HepG2 (cell line): ENCODE data around the gene LENG1. TPM values are rescaled to one million over a fixed set of nuclear protein-coding genes. Genes with fewer than 3 reads are reported as not detected.

Experiments
- ATAC-seq: fragments of 200-7000 bp; cut with Tn5 transposase; 3 replicates; pipeline ENCODE4 v1.9.1; 2020; ENCODE audit warnings: mild to moderate bottlenecking, moderate library complexity
- BruUV-seq: library from RNA; stranded (reverse); fragments of 400-500 nt; replicated peaks from 2 replicates; lab custom pipeline; 2021; lab: Mats Ljungman, UMichigan
- CTCF ChIA-PET: fragments of 300-600 bp; formaldehyde crosslinking; extraction: SDS; loops from one replicate; lab custom pipeline; 2021; ENCODE audit warnings: low total read pairs, inconsistent platforms, low intra/inter-chr PET ratio; lab: Yijun Ruan, JAX
- POLR2A ChIA-PET: fragments of 350-600 bp; sonication (Branson Sonifier 250); formaldehyde crosslinking; loops from one replicate; lab custom pipeline; 2020; ENCODE audit warnings: antibody characterized with exemption, inconsistent platforms; lab: Yijun Ruan, JAX
- DNase-seq: peaks from one replicate; pipeline ENCODE4 v3.0.0-alpha.2; 2015; ENCODE audit warnings: low spot score
- FAIRE-seq: peaks from 3 replicates; lab custom pipeline; 2011; peaks lifted over from hg19 to GRCh38; lab: Jason Lieb, UNC
- H2AFZ ChIP-seq: one replicate; pipeline ENCODE4 v1.6.1; 2011; ENCODE audit warnings: low read length, inconsistent platforms
- H3K27ac ChIP-seq: fragments of 300-600 bp; 3 replicates; pipeline ENCODE4 v1.8.0; 2011; ENCODE audit warnings: mixed run types, mild to moderate bottlenecking, mixed read lengths, low read length, inconsistent platforms; ENCODE audit not compliant: insufficient read depth; ENCODE audit errors: extremely low read length
- H3K27me3 ChIP-seq, 2 experiments: fragments of 200-600 bp in 1 of 2; 2 replicates in 1 of 2; 3 replicates in 1 of 2; pipeline versions ENCODE4 v1.6.0 to v1.8.0; 2011; ENCODE audit warnings: low read length in 2 of 2, mild to moderate bottlenecking in 2 of 2, moderate library complexity in 2 of 2, inconsistent platforms in 1 of 2; ENCODE audit not compliant: insufficient read depth in 2 of 2, control insufficient read depth in 1 of 2
- H3K36me3 ChIP-seq, 2 experiments: fragments of 200-600 bp in 1 of 2; replicated peaks in 1 of 2; 2 replicates in 1 of 2; 3 replicates in 1 of 2; pipeline versions ENCODE4 v1.5.1 to v1.8.0; 2011; ENCODE audit warnings: low read length in 2 of 2, inconsistent platforms in 1 of 2; ENCODE audit not compliant: insufficient read depth in 2 of 2, control insufficient read depth in 1 of 2
- H3K4me1 ChIP-seq: 2 replicates; pipeline ENCODE4 v1.5.1; 2012; ENCODE audit warnings: low read length, inconsistent platforms; ENCODE audit not compliant: insufficient read depth
- H3K4me2 ChIP-seq: 2 replicates; pipeline ENCODE4 v1.6.0; 2011; ENCODE audit warnings: low read depth, low read length, inconsistent platforms
- H3K4me3 ChIP-seq, 3 experiments: fragments of 200-600 bp in 1 of 3; sonication (generic), shearing (Covaris generic) in 1 of 3; replicated peaks in 1 of 3; 2 replicates each; pipeline ENCODE4 v1.5.1; 2011 to 2016; ENCODE audit warnings: low read length in 3 of 3, inconsistent platforms in 2 of 3, low read depth in 2 of 3, mild to moderate bottlenecking in 2 of 3, control low read depth in 1 of 3, mixed read lengths in 1 of 3; ENCODE audit not compliant: insufficient read depth in 1 of 3
- H3K79me2 ChIP-seq: one replicate; pipeline ENCODE4 v1.6.1; 2011; ENCODE audit warnings: low read length, inconsistent platforms; ENCODE audit not compliant: insufficient read depth
- H3K9ac ChIP-seq: 2 replicates; pipeline ENCODE4 v1.6.0; 2011; ENCODE audit warnings: mild to moderate bottlenecking, low read depth, low read length, inconsistent platforms; ENCODE audit not compliant: insufficient read depth
- H3K9me3 ChIP-seq: 2 replicates; pipeline ENCODE4 v1.5.1; 2012; ENCODE audit warnings: mild to moderate bottlenecking, low read length
- H4K20me1 ChIP-seq: 2 replicates; pipeline ENCODE4 v1.6.0; 2011; ENCODE audit warnings: inconsistent platforms, mild to moderate bottlenecking, low read length, moderate library complexity; ENCODE audit not compliant: insufficient read depth
- ATM ChIP-seq: fragments of 450-650 bp; IDR thresholded peaks from 2 replicates; pipeline ENCODE4 v1.7.1; 2017; ENCODE audit warnings: mild to moderate bottlenecking, borderline replicate concordance
- FLYWCH1 ChIP-seq: sonication (generic); formaldehyde crosslinking; IDR thresholded peaks from 2 replicates; pipeline ENCODE4 v1.8.1; 2023; ENCODE audit warnings: mild to moderate bottlenecking, missing genetic modification reagents
- GPN1 ChIP-seq: sonication (generic); formaldehyde crosslinking; IDR thresholded peaks from 2 replicates; pipeline ENCODE4 v1.5.1; 2020; ENCODE audit warnings: missing genetic modification reagents, borderline replicate concordance
- HNRNPK ChIP-seq: fragments of 200-400 bp; formaldehyde crosslinking; IDR thresholded peaks from 2 replicates; pipeline ENCODE4 v1.6.1; 2018; ENCODE audit warnings: low read length, low read depth, moderate library complexity, mild to moderate bottlenecking; ENCODE audit not compliant: poor library complexity, severe bottlenecking
- HNRNPL ChIP-seq: fragments of 200-400 bp; formaldehyde crosslinking; IDR thresholded peaks from 2 replicates; pipeline ENCODE4 v1.6.1; 2017; ENCODE audit warnings: mild to moderate bottlenecking, low read depth, low read length
- HOXA7 ChIP-seq: sonication (generic); formaldehyde crosslinking; IDR thresholded peaks from 2 replicates; pipeline ENCODE4 v1.8.1; 2022; ENCODE audit warnings: mild to moderate bottlenecking, missing genetic modification reagents, moderate library complexity
- KDM4B ChIP-seq: sonication (generic); formaldehyde crosslinking; IDR thresholded peaks from 2 replicates; pipeline ENCODE4 v1.4.0; 2020; ENCODE audit warnings: missing genetic modification reagents
- MEIS2 ChIP-seq: sonication (generic); formaldehyde crosslinking; IDR thresholded peaks from 2 replicates; pipeline ENCODE4 v1.9.0; 2021; ENCODE audit warnings: mild to moderate bottlenecking, missing genetic modification reagents
- RARG ChIP-seq: sonication (generic); formaldehyde crosslinking; IDR thresholded peaks from 2 replicates; pipeline ENCODE4 v1.4.0; 2020; ENCODE audit warnings: low read depth, mild to moderate bottlenecking, missing genetic modification reagents
- RBAK ChIP-seq: sonication (generic); formaldehyde crosslinking; IDR thresholded peaks from 2 replicates; pipeline ENCODE4 v1.5.1; 2020; ENCODE audit warnings: mild to moderate bottlenecking, missing genetic modification reagents
- ZFY ChIP-seq: sonication (generic); formaldehyde crosslinking; IDR thresholded peaks from 2 replicates; pipeline ENCODE4 v1.4.0; 2020; ENCODE audit warnings: missing genetic modification reagents
- ZMYM2 ChIP-seq: sonication (generic); formaldehyde crosslinking; IDR thresholded peaks from 2 replicates; pipeline ENCODE4 v1.8.0; 2022; ENCODE audit warnings: mild to moderate bottlenecking, missing genetic modification reagents
- ZNF17 ChIP-seq: sonication (generic); formaldehyde crosslinking; IDR thresholded peaks from 2 replicates; pipeline ENCODE4 v1.5.0; 2020; ENCODE audit warnings: mild to moderate bottlenecking, missing genetic modification reagents
- ZNF629 ChIP-seq: sonication (generic); formaldehyde crosslinking; conservative IDR thresholded peaks from 2 replicates; pipeline ENCODE4 v1.5.0; 2020; ENCODE audit warnings: missing genetic modification reagents
- ZNF790 ChIP-seq: sonication (generic); formaldehyde crosslinking; IDR thresholded peaks from 2 replicates; pipeline ENCODE4 v1.8.0; 2022; ENCODE audit warnings: missing genetic modification reagents, mild to moderate bottlenecking, borderline replicate concordance
- ZSCAN25 ChIP-seq: sonication (generic); formaldehyde crosslinking; IDR thresholded peaks from 2 replicates; pipeline ENCODE4 v1.8.0; 2022; ENCODE audit warnings: mild to moderate bottlenecking, missing genetic modification reagents
- WGBS: methylation state at CpG from one replicate; pipeline ENCODE4 v1.1.6; 2017; ENCODE audit warnings: low lambda C conversion rate; 5-methylcytosine and 5-hydroxymethylcytosine counted together
- in situ Hi-C: cut with HindIII; loops from 2 replicates; pipeline ENCODE4 v1.10.0; 2017; ENCODE audit warnings: low pct_unique_long_range_greater_than_20kb; ENCODE audit not compliant: extremely low pct_ligation_motif_present
- intact Hi-C: fragments of 100-400 bp; cut with micrococcal nuclease; formaldehyde crosslinking; loops from one replicate; pipeline ENCODE4 v1.10.0; 2022; ENCODE audit not compliant: unreplicated experiment
- polyA plus RNA-seq, 8 experiments: library from polyadenylated mRNA; depleted of rRNA in 3 of 8; stranded (reverse) in 7 of 8; unstranded in 1 of 8; fragments of >200 nt; fragmentation: Illumina TruSeq in 4 of 8; extraction: Trizol in 4 of 8; gene quantifications; 2 replicates each; pipeline versions ENCODE4 v1.2.1 to v1.2.3, GENCODE V29; 2011 to 2016; ENCODE audit warnings: low read depth in 4 of 8, missing spikeins in 1 of 8, mixed read lengths in 1 of 8; ENCODE audit not compliant: insufficient read depth in 1 of 8
- total RNA-seq, 5 experiments: library from RNA; depleted of rRNA; stranded (reverse); fragments of >200 nt; fragmentation: Illumina TruSeq; extraction: Trizol; gene quantifications; 2 replicates each; pipeline ENCODE4 v1.2.3, GENCODE V29; 2016; ENCODE audit warnings: low read depth in 1 of 5
- TF ChIP-seq, protein P1 (sequence below), 2 experiments: sonication (generic) in 1 of 2; formaldehyde crosslinking in 1 of 2; IDR thresholded peaks; 2 replicates each; pipeline versions ENCODE4 v1.4.0 to v1.6.1; 2016 to 2020; ENCODE audit warnings: borderline replicate concordance in 1 of 2, low read depth in 1 of 2, mild to moderate bottlenecking in 1 of 2, missing genetic modification reagents in 1 of 2
- TF ChIP-seq, protein P2 (sequence below): sonication (generic); formaldehyde crosslinking; IDR thresholded peaks from 2 replicates; pipeline ENCODE4 v1.4.0; 2020; ENCODE audit warnings: missing genetic modification reagents
- TF ChIP-seq, protein P3 (sequence below): sonication (generic); formaldehyde crosslinking; IDR thresholded peaks from 2 replicates; pipeline ENCODE4 v1.9.0; 2021; ENCODE audit warnings: missing genetic modification reagents, borderline replicate concordance

LENG1 gene
- total and polyA plus RNA-seq, 2 of the 13 experiments (the other 11 are each of a cell fraction or from before 2014, with no cell fraction given) = 1.8 to 3.8 TPM

DNA sequence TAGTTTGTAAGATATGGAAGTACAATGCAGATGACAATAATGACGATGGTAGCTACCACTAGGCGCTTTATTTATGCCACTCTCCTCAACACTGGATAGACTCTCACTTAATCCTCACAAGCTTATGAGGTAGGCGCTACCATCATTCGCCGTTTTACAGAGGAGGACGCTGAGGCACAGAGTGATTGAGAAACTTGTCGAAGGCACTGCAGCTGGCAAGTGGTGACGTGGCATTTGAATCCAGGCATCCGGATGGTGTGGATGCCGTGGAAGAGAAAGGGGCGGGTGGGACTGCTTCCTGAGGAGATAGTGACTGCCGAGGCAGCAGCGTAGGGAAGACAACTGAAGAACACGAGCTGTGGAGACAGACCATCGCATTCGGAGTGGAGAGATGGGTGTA is 39.9 kb upstream of the LENG1 start:
- no TSS peak for BruUV-seq
- ATAC-seq (no peak), FAIRE-seq (no peak), DNase-seq (no peak)
- intact Hi-C loops = no loop called here
- CTCF ChIA-PET = no interaction called here
- no peak overlapping the region for H3K27ac ChIP-seq
- H3K4me3 ChIP-seq = no peak overlapping the region
- no peaks in the 10 kb centered on the region for H3K9me3 ChIP-seq
- peaks cover 37% of the 10 kb centered on the region for H4K20me1 ChIP-seq
- H3K79me2 ChIP-seq = peaks cover 37% of the 10 kb centered on the region
- TF ChIP-seq FLYWCH1 (CRISPR knock-in tag) (no peak), ZNF790 (CRISPR knock-in tag) (no peak), ATM (no peak), MEIS2 (CRISPR knock-in tag) (no peak), RARG (CRISPR knock-in tag) (no peak), HNRNPL (no peak), ZNF17 (CRISPR knock-in tag) (no peak), ZFY (CRISPR knock-in tag) (no peak), ZNF629 (CRISPR knock-in tag) (no peak), HNRNPK (no peak), ZMYM2 (CRISPR knock-in tag) (no peak), HOXA7 (CRISPR knock-in tag) (no peak), RBAK (CRISPR knock-in tag) (no peak), KDM4B (CRISPR knock-in tag) (no peak), ZSCAN25 (CRISPR knock-in tag) (no peak), GPN1 (CRISPR knock-in tag) (no peak)
- TF ChIP-seq, protein P1, sequence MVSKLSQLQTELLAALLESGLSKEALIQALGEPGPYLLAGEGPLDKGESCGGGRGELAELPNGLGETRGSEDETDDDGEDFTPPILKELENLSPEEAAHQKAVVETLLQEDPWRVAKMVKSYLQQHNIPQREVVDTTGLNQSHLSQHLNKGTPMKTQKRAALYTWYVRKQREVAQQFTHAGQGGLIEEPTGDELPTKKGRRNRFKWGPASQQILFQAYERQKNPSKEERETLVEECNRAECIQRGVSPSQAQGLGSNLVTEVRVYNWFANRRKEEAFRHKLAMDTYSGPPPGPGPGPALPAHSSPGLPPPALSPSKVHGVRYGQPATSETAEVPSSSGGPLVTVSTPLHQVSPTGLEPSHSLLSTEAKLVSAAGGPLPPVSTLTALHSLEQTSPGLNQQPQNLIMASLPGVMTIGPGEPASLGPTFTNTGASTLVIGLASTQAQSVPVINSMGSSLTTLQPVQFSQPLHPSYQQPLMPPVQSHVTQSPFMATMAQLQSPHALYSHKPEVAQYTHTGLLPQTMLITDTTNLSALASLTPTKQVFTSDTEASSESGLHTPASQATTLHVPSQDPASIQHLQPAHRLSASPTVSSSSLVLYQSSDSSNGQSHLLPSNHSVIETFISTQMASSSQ (IDR thresholded peaks at IDR 0.05; ENCODE audit: low read depth) = no peak
- TF ChIP-seq, protein P1 (CRISPR knock-in tag; IDR thresholded peaks at IDR 0.05; ENCODE audit: borderline replicate concordance) = no peak
- TF ChIP-seq, protein P2, sequence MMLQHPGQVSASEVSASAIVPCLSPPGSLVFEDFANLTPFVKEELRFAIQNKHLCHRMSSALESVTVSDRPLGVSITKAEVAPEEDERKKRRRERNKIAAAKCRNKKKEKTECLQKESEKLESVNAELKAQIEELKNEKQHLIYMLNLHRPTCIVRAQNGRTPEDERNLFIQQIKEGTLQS (CRISPR knock-in tag) = no peak
- TF ChIP-seq, protein P3, sequence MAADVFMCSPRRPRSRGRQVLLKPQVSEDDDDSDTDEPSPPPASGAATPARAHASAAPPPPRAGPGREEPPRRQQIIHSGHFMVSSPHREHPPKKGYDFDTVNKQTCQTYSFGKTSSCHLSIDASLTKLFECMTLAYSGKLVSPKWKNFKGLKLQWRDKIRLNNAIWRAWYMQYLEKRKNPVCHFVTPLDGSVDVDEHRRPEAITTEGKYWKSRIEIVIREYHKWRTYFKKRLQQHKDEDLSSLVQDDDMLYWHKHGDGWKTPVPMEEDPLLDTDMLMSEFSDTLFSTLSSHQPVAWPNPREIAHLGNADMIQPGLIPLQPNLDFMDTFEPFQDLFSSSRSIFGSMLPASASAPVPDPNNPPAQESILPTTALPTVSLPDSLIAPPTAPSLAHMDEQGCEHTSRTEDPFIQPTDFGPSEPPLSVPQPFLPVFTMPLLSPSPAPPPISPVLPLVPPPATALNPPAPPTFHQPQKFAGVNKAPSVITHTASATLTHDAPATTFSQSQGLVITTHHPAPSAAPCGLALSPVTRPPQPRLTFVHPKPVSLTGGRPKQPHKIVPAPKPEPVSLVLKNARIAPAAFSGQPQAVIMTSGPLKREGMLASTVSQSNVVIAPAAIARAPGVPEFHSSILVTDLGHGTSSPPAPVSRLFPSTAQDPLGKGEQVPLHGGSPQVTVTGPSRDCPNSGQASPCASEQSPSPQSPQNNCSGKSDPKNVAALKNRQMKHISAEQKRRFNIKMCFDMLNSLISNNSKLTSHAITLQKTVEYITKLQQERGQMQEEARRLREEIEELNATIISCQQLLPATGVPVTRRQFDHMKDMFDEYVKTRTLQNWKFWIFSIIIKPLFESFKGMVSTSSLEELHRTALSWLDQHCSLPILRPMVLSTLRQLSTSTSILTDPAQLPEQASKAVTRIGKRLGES (CRISPR knock-in tag) = no peak
- POLR2A ChIA-PET = interaction anchor here (0.7 to 8.7 kb wide), 4 partner anchors 9 to 62 kb away, joined by 3 to 306 read pairs (median 52); partner anchors contain the start of genes CNOT3, MBOAT7 and TSEN34
- H3K36me3 ChIP-seq = peaks cover 4 to 41% of the 10 kb centered on the region in 2 experiments
- H3K4me1 ChIP-seq = peaks cover 37% of the 10 kb centered on the region
- H3K9ac ChIP-seq = no peak overlapping the region
- no peak overlapping the region for H3K4me2 ChIP-seq
- in situ Hi-C loops = no loop called here
- 97% methylated on average over 16 of the region's 16 CpGs for WGBS
- no peak overlapping the region for H2AFZ ChIP-seq
- no peaks in the 10 kb centered on the region; a peak in 1 of 5 replicates for H3K27me3 ChIP-seq
